GM18867 (cell line): ENCODE measurements around the gene RSAD2.
"Not testable (repeated sequence)": the region's sequence is repeated elsewhere in the genome, so short reads cannot be mapped to it uniquely, and the experiment has no call there.

Experiments
- ATAC-seq: cut with Tn5 transposase; IDR thresholded peaks from one replicate; pipeline ENCODE4 v1.9.1; 2021; ENCODE audit warnings: mild to moderate bottlenecking, moderate library complexity; ENCODE audit not compliant: unreplicated experiment

The RSAD2 gene

DNA sequence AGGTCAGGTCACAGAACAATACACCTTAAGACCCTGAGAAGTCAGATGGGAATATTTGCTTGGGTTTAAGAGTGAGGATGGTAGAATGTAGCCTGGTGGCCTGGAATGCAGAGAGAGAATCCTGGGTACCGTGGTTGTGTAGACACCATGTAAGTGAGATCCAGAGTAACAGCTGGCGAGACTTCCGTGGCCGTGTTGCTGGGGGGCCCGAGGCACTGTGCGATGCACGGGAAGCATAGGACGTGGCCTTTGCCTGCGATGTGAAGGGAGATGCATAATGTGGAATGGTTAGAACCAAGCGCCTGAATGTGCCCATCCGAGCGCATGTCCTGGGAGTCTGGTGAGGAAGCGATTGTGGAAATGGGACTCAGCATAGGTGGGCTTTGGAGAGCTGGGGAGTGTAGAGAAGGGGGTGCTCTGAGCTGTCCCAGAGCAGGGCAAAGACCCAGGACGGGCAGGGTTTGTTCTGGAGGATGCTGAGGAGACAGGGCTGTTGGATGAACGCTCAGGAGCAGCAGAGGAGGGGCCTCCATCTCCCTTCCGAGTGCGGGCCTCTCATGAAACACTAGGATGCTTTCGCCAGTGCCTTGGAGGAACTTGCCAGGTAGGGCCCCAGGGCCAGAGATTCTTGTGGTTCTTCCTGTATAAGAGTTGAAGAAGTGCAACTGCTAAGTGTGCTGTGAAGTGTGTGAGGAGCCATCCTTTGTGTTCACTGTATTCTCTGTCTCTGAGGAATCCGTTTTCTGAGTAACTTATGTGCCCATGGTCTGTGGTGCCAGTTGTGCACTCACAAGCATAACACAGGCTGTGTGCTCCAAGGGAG is 46.7 kb downstream of the RSAD2 start:
- ATAC-seq, result no peak

DNA sequence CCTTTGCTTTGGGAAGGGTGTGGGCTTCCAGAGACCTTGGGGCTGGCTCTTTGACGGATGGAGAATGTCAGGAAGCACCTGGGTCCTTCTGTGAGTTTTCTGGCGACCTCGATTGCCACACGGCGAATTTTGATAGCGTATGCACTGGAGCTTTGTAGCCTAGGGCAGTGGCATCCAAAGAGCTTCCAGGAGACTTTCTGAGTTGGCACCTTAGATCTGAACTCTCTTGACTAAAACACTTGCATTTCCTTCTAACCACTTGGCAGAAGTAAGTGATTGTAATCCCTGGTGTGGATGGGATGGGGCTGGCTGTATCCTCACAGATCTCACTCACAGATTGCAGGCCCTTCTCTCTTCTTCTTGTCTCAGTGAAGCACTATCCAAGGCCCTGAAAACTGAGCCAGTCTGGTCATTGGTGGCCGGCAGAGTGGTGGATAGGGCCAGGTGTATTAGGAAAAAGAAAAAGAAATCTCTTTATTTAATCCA is 47.4 kb downstream of the RSAD2 start:
- no peak for ATAC-seq

- ATAC-seq, result no peak
Observed at GRCh38 chr2:6926071-6926732, 48.6 kb downstream of the RSAD2 start.

DNA sequence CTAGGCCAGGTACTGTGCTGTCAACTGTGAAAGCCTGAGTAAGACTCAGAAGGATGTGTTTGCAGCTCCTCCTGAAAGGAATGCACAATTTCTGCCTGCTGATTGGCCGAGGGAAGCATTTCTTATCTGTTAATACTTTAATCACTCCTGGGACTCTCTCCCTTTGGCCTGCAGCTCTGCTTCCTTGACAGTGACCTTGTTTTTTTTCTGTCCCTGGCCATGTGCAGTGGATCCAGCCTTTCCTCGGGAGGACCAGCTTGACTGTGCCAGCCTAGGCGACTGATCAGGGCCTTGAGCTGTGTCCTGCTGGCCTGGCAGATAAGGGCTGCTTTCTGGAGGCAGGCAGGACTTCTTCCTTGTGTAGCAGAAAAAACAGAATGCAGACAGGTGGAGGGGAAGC is 49.6 kb downstream of the RSAD2 start:
- no peak for ATAC-seq

GRCh38 chr2:6927753-6928152 is 50.2 kb downstream of the RSAD2 start:
- no peak for ATAC-seq

DNA sequence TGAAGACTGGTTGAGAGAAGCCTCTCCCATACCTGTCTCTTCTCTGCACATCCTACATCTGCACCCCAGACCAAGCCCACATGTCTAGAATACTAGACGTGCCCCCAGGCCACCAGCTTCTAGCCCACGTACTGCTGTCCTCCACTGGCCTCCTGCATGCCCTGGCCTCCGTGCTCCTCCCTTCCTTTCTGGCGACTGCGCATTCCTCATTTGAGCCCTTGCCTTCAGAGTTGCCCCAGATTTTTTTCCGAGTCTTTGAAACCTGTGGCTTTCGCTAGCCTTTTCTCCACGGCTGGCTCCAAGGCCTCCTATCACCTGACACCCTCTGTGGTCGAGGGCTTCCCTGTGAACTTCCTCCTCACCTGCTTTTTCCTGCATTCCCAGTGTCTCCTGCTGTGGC is 50.9 kb downstream of the RSAD2 start:
- ATAC-seq, result no peak

- ATAC-seq, result no peak
Observed at GRCh38 chr2:6929196-6929819, 51.7 kb downstream of the RSAD2 start.

DNA sequence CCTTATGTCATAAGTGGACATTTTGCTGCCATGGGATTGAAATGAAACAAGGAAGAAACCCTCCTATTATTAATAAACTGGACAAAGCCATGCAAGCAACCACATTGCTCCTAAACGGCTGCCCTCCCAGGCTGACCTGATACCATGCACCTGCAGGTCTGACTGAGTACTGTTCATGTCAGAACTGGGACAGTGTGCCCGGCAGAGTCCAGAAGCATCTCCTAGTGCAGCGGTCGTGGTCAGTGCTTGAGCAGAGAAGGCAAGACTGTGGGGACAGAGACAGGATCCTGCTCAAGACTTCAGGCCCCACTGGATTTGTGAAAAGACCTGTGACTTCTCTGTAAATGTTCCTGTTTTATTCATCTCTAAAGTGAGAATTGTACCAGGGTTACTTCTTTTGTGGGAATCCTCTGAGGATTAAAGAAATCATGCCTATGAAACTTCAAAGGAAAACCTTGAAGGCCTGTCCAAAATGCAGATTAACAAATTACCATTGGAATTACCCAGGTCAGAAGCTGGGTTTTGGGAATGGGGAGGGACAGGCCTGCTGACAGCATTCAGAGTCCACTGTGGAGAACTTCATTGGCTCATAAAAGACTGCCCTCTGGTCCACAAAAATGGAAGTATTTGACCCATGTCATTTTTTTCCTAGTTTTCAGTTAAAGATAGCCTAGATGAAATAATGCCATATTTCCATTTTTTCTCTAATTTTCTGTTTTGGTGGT is 53.5 kb downstream of the RSAD2 start:
- ATAC-seq, result no peak

- ATAC-seq, result no peak
Observed at GRCh38 chr2:6931753-6932152, 54.2 kb downstream of the RSAD2 start.

GRCh38 chr2:6932206-6932605 is 54.6 kb downstream of the RSAD2 start:
- no peak for ATAC-seq

GRCh38 chr2:6932828-6933227 is 55.3 kb downstream of the RSAD2 start:
- no peak for ATAC-seq

DNA sequence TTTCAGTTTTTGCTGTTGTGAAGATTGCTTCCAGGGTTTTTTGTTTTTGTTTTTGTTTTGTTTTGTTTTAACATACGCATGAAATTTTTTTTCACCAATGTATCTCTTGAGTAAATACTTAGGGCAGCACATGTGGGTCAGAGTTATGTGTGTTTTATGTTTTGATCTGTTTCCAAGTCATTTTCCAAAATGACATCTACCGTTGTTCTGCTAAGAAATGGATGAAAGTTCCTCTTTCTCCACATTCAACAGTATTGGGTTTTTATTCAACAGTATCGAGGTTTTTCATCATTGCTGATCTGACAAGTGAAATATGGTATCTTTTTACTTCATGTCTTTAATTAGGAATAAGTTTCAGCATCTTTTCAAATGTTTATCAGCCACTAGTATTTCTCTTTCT is 56.3 kb downstream of the RSAD2 start:
- ATAC-seq, result no peak

GRCh38 chr2:6934345-6934744 is 56.8 kb downstream of the RSAD2 start:
- no peak for ATAC-seq

- ATAC-seq, result no peak
Observed at GRCh38 chr2:6934758-6935651, 57.4 kb downstream of the RSAD2 start.

- ATAC-seq, result not testable (repeated sequence)
Observed at GRCh38 chr2:6935652-6936020, 58.1 kb downstream of the RSAD2 start.

GRCh38 chr2:6937157-6937556 is 59.6 kb downstream of the RSAD2 start:
- no peak for ATAC-seq

DNA sequence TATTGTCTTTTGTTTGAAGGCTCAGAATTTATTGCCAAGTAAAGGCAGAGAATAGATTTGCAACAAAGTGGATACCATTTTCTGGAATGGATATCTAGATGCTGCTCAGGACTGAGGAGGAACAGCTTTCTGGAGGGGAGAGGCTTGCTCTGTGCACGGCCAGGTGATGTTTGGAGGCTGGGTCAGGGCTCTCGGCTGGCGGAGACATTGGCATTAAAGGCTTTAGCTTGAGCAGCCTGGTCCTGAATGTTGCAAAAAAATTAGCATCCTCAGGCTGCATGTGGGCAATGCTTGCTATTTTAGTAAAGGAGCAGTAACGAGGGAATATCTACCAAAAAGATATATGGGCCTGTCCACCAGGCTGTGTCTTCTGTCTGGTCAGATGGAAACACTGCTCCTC is 60.0 kb downstream of the RSAD2 start:
- no peak for ATAC-seq

DNA sequence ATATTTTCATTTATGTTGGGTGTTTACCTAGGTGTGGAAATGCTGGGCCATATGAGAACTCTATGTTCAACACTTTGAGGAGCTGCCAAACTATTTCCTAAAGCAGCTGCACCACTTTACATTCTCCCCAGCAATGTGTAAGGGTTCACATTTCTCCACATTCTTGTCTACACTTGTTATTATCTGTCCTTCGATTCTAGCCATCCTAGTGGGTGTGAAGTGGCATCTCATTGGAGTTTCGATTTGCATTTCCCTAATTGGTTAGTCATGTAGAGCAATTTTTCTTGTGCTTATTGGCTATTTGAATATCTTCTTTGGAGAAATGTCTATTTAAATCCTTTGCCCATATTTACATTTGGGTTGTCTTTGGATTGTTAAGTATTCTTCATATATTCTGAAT is 61.5 kb downstream of the RSAD2 start:
- no peak for ATAC-seq

- ATAC-seq, result no peak
Observed at GRCh38 chr2:6940820-6941219, 63.2 kb downstream of the RSAD2 start.

GRCh38 chr2:6941299-6942046 is 63.9 kb downstream of the RSAD2 start:
- no peak for ATAC-seq
